Neural cell (in vitro differentiated cells): Measurements from ENCODE around the gene ZNF534.

Source experiments
- CTCF ChIP-seq: fragments of 450-650 bp; IDR thresholded peaks from 2 replicates; pipeline ENCODE4 v1.5.1; 2014; ENCODE audit warnings: antibody characterized with exemption, mild to moderate bottlenecking, moderate library complexity; ENCODE audit not compliant: poor library complexity, severe bottlenecking
- EP300 ChIP-seq: fragments of 450-650 bp; conservative IDR thresholded peaks from 2 replicates; pipeline ENCODE4 v1.6.1; 2014; ENCODE audit warnings: antibody characterized with exemption, mild to moderate bottlenecking, moderate library complexity; ENCODE audit not compliant: poor library complexity, severe bottlenecking
- POLR2AphosphoS5 ChIP-seq: IDR thresholded peaks from 2 replicates; pipeline ENCODE4 v1.6.1; 2012
- TF ChIP-seq, protein P1 (sequence below): IDR thresholded peaks from 2 replicates; pipeline ENCODE4 v1.6.1; 2012; ENCODE audit warnings: borderline replicate concordance

GRCh38 chr19:52444506-52444905 lies 15.6 kb downstream of the ZNF534 start:
- TF ChIP-seq CTCF, result no peak
- TF ChIP-seq EP300, result no peak
- TF ChIP-seq, protein P1, sequence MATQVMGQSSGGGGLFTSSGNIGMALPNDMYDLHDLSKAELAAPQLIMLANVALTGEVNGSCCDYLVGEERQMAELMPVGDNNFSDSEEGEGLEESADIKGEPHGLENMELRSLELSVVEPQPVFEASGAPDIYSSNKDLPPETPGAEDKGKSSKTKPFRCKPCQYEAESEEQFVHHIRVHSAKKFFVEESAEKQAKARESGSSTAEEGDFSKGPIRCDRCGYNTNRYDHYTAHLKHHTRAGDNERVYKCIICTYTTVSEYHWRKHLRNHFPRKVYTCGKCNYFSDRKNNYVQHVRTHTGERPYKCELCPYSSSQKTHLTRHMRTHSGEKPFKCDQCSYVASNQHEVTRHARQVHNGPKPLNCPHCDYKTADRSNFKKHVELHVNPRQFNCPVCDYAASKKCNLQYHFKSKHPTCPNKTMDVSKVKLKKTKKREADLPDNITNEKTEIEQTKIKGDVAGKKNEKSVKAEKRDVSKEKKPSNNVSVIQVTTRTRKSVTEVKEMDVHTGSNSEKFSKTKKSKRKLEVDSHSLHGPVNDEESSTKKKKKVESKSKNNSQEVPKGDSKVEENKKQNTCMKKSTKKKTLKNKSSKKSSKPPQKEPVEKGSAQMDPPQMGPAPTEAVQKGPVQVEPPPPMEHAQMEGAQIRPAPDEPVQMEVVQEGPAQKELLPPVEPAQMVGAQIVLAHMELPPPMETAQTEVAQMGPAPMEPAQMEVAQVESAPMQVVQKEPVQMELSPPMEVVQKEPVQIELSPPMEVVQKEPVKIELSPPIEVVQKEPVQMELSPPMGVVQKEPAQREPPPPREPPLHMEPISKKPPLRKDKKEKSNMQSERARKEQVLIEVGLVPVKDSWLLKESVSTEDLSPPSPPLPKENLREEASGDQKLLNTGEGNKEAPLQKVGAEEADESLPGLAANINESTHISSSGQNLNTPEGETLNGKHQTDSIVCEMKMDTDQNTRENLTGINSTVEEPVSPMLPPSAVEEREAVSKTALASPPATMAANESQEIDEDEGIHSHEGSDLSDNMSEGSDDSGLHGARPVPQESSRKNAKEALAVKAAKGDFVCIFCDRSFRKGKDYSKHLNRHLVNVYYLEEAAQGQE, result no peak
- no peak for TF ChIP-seq POLR2AphosphoS5
